ENCODE measurements around the gene NUP62CL. TPM values are rescaled to one million over a fixed set of nuclear protein-coding genes. Genes with fewer than 3 reads are reported as not detected.

Gene NUP62CL
- total and polyA plus RNA-seq, 2 of the 13 experiments (the other 11 are each of a cell fraction or from before 2014, with no cell fraction given) = 4.2 to 5.8 TPM

DNA sequence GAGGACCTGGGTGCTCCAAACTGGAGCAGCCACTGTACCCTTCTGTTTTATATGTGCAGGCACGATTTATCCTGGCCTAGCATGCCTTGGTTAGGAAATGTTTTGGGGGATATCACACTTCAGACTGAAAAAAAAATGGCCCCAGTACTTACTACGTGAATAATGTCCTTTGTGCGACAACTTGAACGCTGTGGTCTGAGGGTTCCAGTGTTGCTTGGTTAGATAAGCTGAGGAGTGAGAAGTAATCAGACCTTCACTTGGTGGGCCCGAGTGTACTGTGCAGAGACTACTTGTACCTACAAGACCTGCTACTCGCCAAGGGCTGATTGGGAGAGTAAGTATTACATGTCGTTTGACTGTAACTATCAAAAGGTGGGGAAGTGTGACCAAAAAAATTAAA, 856 bp upstream of the NUP62CL start:
- ChIA-PET POLR2A (no interaction called here), CTCF (ENCODE audit: low intra/inter-chr PET ratio, low total read pairs) (no interaction called here)
- in situ Hi-C loops (cut with HindIII; ENCODE audit: extremely low pct_ligation_motif_present, low pct_unique_long_range_greater_than_20kb) = no loop called here
- H3K4me1 ChIP-seq (ENCODE audit: insufficient read depth, low read length) = peaks cover 5% of the 10 kb centered on the region
- H3K27me3 ChIP-seq (ENCODE audit: control insufficient read depth in 1 of 2, insufficient read depth in 2 of 2, low read length in 2 of 2) = no peaks in the 10 kb centered on the region
- no peak overlapping the region for H3K9ac ChIP-seq (ENCODE audit: insufficient read depth, low read depth, low read length)
- ATAC-seq = no peak
- TF ChIP-seq TGIF2 (CRISPR knock-in tag; IDR thresholded peaks at IDR 0.05) (no peak), HNRNPL (IDR thresholded peaks at IDR 0.05; ENCODE audit: low read depth, low read length) (no peak), NR2F1 (CRISPR knock-in tag; IDR thresholded peaks at IDR 0.05) (no peak), RCOR2 (CRISPR knock-in tag; IDR thresholded peaks at IDR 0.05) (no peak), ZSCAN30 (CRISPR knock-in tag; IDR thresholded peaks at IDR 0.05) (no peak), RBFOX2 (IDR thresholded peaks at IDR 0.05; ENCODE audit: low read depth, low read length) (no peak), ATAD3A (CRISPR knock-in tag; IDR thresholded peaks at IDR 0.05) (no peak), ZBTB7B (CRISPR knock-in tag; IDR thresholded peaks at IDR 0.05) (no peak), HDAC6 (IDR thresholded peaks at IDR 0.05; ENCODE audit: low read depth, low read length) (no peak)
- TF ChIP-seq, protein P1, sequence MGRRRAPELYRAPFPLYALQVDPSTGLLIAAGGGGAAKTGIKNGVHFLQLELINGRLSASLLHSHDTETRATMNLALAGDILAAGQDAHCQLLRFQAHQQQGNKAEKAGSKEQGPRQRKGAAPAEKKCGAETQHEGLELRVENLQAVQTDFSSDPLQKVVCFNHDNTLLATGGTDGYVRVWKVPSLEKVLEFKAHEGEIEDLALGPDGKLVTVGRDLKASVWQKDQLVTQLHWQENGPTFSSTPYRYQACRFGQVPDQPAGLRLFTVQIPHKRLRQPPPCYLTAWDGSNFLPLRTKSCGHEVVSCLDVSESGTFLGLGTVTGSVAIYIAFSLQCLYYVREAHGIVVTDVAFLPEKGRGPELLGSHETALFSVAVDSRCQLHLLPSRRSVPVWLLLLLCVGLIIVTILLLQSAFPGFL (CRISPR knock-in tag; IDR thresholded peaks at IDR 0.05) = no peak
- FAIRE-seq = no peak
- H3K4me2 ChIP-seq (ENCODE audit: low read depth, low read length) = no peak overlapping the region
- H3K27ac ChIP-seq (ENCODE audit: extremely low read length, insufficient read depth, low read length) = no peak overlapping the region
- 93% methylated on average over 7 of the region's 7 CpGs for WGBS (ENCODE audit: low lambda C conversion rate)
- no peaks in the 10 kb centered on the region for H3K36me3 ChIP-seq (replicated peaks in 1 of 2; ENCODE audit: control insufficient read depth in 1 of 2, insufficient read depth in 2 of 2, low read length in 2 of 2)
- no peak overlapping the region for H2AFZ ChIP-seq (ENCODE audit: low read length)
- H4K20me1 ChIP-seq (ENCODE audit: insufficient read depth, low read length) = no peaks in the 10 kb centered on the region
- H3K9me3 ChIP-seq (ENCODE audit: low read length) = no peaks in the 10 kb centered on the region
- intact Hi-C loops (cut with micrococcal nuclease; ENCODE audit: unreplicated experiment) = no loop called here
- BruUV-seq (replicated peaks) = no TSS peak
- no peaks in the 10 kb centered on the region for H3K79me2 ChIP-seq (ENCODE audit: insufficient read depth, low read length)
- no peak overlapping the region for H3K4me3 ChIP-seq (replicated peaks in 1 of 3; ENCODE audit: insufficient read depth in 1 of 3, low read depth in 2 of 3, low read length in 3 of 3)
- DNase-seq (ENCODE audit: low spot score) = no peak

DNA sequence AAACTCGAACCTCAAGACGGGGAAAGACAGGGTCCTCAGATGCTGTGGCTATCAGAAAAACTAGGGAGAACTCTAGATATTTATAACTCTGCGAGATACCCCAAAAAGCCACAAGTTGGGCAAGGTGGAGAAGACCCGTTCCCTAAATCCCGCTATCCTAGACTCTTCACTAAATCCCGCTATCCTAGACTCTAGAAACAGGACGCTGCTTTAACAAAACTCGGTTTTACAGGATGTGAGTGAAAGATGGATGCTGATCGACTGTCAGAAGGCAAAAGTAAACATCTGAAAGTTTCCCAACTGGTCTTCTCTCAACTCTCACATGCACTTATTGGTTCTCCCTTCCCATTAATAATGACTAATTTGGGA, 448 bp upstream of the NUP62CL start:
- peak; percentile 12; the same call in 2 of the 3 replicates for ATAC-seq
- in situ Hi-C loops (cut with HindIII; ENCODE audit: extremely low pct_ligation_motif_present, low pct_unique_long_range_greater_than_20kb) = no loop called here
- intact Hi-C loops (cut with micrococcal nuclease; ENCODE audit: unreplicated experiment) = no loop called here
- H3K36me3 ChIP-seq (replicated peaks in 1 of 2; ENCODE audit: control insufficient read depth in 1 of 2, insufficient read depth in 2 of 2, low read length in 2 of 2) = no peaks in the 10 kb centered on the region
- H2AFZ ChIP-seq (ENCODE audit: low read length) = no peak overlapping the region
- H3K9me3 ChIP-seq (ENCODE audit: low read length) = no peaks in the 10 kb centered on the region
- POLR2A ChIA-PET = no interaction called here
- CTCF ChIA-PET (ENCODE audit: low intra/inter-chr PET ratio, low total read pairs) = no interaction called here
- H3K27me3 ChIP-seq (ENCODE audit: control insufficient read depth in 1 of 2, insufficient read depth in 2 of 2, low read length in 2 of 2) = no peaks in the 10 kb centered on the region
- H3K9ac ChIP-seq (ENCODE audit: insufficient read depth, low read depth, low read length) = no peak overlapping the region
- no peaks in the 10 kb centered on the region for H4K20me1 ChIP-seq (ENCODE audit: insufficient read depth, low read length)
- peaks cover 5% of the 10 kb centered on the region for H3K4me1 ChIP-seq (ENCODE audit: insufficient read depth, low read length)
- H3K27ac ChIP-seq (ENCODE audit: extremely low read length, insufficient read depth, low read length) = no peak overlapping the region
- no TSS peak for BruUV-seq (replicated peaks)
- WGBS (ENCODE audit: low lambda C conversion rate) = 61% methylated on average over 9 of the region's 9 CpGs
- no peak for FAIRE-seq
- no peaks in the 10 kb centered on the region for H3K79me2 ChIP-seq (ENCODE audit: insufficient read depth, low read length)
- H3K4me3 ChIP-seq (replicated peaks in 1 of 3; ENCODE audit: insufficient read depth in 1 of 3, low read depth in 2 of 3, low read length in 3 of 3) = no peak overlapping the region
- peak overlapping the region; percentile 80 for H3K4me2 ChIP-seq (ENCODE audit: low read depth, low read length)
- DNase-seq (ENCODE audit: low spot score) = no peak
- TF ChIP-seq AHR (CRISPR knock-in tag; IDR thresholded peaks at IDR 0.05) (no peak), SIN3A (IDR thresholded peaks at IDR 0.05; ENCODE audit: borderline replicate concordance, low read depth, low read length) (no peak), NR1H2 (CRISPR knock-in tag; IDR thresholded peaks at IDR 0.05; ENCODE audit: borderline replicate concordance, low read depth) (no peak), ZNF615 (CRISPR knock-in tag; IDR thresholded peaks at IDR 0.05; ENCODE audit: borderline replicate concordance) (no peak), SOX5 (CRISPR knock-in tag; IDR thresholded peaks at IDR 0.05; ENCODE audit: borderline replicate concordance) (no peak), MIER3 (CRISPR knock-in tag; IDR thresholded peaks at IDR 0.05; ENCODE audit: borderline replicate concordance) (no peak), MTF2 (CRISPR knock-in tag; IDR thresholded peaks at IDR 0.05; ENCODE audit: borderline replicate concordance) (no peak), ZNF792 (CRISPR knock-in tag; IDR thresholded peaks at IDR 0.05) (no peak), RBFOX2 (IDR thresholded peaks at IDR 0.05; ENCODE audit: low read depth, low read length) (no peak)

Data from HepG2 (cell line).